ENCODE data around the gene EFNA2.

The EFNA2 gene

DNA sequence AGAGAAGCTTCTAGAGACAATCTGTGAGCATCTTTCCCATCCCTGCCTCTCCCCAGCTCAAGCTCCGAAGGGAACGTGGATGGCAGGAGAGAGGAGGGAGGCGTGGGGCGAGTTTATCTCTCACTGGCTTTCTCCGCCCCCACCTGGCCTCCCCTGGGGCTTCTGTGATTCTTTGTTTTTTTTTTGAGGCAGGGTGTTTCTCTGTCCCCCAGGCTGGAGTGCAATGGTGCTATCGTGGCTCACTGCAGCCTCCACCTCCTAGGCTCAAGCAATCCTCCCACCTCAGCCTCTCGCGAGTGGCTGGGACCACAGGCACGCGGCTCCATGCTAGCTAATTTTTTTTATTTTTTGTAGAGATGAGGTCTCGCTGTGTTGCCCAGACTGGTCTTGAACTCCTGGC lies 23.0 kb downstream of the EFNA2 start:
- no peak for DNase-seq (ENCODE audit: low read depth)
- H3K4me3 ChIP-seq (ENCODE audit: low read depth, low read length): no peak overlapping the region
- TF ChIP-seq, protein P1, sequence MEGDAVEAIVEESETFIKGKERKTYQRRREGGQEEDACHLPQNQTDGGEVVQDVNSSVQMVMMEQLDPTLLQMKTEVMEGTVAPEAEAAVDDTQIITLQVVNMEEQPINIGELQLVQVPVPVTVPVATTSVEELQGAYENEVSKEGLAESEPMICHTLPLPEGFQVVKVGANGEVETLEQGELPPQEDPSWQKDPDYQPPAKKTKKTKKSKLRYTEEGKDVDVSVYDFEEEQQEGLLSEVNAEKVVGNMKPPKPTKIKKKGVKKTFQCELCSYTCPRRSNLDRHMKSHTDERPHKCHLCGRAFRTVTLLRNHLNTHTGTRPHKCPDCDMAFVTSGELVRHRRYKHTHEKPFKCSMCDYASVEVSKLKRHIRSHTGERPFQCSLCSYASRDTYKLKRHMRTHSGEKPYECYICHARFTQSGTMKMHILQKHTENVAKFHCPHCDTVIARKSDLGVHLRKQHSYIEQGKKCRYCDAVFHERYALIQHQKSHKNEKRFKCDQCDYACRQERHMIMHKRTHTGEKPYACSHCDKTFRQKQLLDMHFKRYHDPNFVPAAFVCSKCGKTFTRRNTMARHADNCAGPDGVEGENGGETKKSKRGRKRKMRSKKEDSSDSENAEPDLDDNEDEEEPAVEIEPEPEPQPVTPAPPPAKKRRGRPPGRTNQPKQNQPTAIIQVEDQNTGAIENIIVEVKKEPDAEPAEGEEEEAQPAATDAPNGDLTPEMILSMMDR (conservative IDR thresholded peaks at IDR 0.05; ENCODE audit: low read depth, low read length): no peak

DNA sequence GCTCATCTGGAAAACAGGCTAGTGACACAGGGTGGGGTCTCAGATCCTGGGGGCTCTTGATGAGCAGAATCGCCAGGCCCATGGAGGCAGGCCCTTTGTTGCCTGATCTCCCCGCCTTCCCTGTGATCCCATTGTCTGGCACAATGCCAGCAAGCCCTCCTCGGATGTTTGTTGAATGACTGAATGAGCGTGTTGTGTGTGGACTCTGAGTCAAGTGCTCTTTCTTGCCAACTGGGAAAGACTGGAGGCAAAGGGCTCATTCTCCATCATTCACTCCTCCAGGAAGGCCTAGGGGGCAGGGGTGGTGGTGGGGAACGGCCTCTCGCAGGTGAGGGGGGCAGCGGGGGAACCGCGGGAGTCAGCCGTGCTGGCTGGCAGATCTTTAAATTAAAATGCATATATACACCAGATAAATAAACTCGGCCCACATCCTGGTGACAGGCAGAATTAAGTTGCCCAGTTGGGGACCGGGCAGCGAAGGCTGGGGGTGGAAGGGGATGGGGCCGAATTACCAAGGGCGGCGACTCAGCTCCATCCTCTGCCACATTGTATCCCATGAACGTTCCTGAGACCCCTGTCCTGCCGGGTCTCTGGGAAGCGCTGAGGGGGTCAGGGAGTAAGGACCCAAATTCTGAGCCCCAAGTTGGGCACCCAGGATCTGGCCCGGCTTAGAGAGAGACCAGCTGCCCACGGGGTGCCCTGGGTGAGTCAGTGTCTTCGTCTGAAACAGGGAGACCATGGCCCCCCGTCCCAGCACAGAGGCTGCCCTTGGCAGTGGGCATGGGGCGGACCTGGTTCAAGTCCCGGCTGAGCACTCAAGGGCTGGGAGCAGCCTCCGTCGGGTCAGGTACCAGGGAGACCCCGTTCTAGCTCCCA lies 24.5 kb downstream of the EFNA2 start:
- no peak for DNase-seq (ENCODE audit: low read depth)
- H3K4me3 ChIP-seq (ENCODE audit: low read depth, low read length): no peak overlapping the region
- TF ChIP-seq, protein P1 (conservative IDR thresholded peaks at IDR 0.05; ENCODE audit: low read depth, low read length): no peak

DNA sequence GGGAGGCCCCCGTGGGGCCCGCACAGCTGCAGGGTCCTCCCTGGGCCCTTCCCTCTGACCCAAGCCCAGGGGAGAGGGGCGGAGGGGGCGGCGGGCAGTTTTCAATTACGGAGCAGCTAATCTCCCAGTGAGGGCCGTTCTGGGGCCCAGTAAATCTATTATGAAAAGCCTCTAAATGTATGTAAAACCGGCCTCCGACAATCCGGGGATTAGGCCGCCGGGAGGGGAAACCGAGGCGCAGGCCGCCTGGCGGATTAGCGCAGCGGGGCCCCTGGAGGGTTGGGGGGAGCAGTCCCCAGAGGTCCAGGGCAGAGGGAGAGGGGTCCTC lies 25.1 kb downstream of the EFNA2 start:
- no peak overlapping the region for H3K4me3 ChIP-seq (ENCODE audit: low read depth, low read length)
- TF ChIP-seq, protein P1 (conservative IDR thresholded peaks at IDR 0.05; ENCODE audit: low read depth, low read length): no peak

DNA sequence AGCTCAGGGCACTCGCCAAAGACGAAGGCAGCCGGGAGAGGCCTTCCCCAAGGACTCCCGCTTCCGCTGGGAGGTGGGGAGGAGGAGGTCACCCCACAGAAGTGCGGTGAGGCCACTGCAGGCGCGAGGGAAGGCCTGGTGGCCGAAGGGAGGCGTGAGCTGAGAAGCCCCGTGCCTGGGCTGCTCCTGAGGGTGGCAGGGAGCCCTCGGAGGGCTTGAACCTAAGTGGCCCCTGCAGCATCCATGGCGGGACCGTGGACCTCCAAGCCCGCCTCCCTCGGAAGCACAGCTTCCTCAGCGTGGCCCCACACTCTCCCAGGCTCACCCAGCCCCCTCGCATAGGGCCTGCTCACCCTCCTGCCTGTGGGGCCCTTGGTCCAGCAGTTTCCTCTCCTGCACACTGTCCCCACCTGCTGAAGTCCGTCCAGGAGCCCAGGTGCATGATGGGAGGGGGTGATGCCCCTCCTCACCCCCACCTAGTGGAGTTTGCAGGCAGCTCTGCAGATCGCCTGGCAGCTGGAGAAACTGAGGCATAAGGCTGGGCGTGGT lies 25.9 kb downstream of the EFNA2 start:
- no peak for DNase-seq (ENCODE audit: low read depth)
- TF ChIP-seq, protein P1 (conservative IDR thresholded peaks at IDR 0.05; ENCODE audit: low read depth, low read length): no peak
- H3K4me3 ChIP-seq (ENCODE audit: low read depth, low read length): no peak overlapping the region

More for the DNA sequence above, 25.1 kb downstream of the EFNA2 start:
- no peak for DNase-seq (ENCODE audit: low read depth)

DNA sequence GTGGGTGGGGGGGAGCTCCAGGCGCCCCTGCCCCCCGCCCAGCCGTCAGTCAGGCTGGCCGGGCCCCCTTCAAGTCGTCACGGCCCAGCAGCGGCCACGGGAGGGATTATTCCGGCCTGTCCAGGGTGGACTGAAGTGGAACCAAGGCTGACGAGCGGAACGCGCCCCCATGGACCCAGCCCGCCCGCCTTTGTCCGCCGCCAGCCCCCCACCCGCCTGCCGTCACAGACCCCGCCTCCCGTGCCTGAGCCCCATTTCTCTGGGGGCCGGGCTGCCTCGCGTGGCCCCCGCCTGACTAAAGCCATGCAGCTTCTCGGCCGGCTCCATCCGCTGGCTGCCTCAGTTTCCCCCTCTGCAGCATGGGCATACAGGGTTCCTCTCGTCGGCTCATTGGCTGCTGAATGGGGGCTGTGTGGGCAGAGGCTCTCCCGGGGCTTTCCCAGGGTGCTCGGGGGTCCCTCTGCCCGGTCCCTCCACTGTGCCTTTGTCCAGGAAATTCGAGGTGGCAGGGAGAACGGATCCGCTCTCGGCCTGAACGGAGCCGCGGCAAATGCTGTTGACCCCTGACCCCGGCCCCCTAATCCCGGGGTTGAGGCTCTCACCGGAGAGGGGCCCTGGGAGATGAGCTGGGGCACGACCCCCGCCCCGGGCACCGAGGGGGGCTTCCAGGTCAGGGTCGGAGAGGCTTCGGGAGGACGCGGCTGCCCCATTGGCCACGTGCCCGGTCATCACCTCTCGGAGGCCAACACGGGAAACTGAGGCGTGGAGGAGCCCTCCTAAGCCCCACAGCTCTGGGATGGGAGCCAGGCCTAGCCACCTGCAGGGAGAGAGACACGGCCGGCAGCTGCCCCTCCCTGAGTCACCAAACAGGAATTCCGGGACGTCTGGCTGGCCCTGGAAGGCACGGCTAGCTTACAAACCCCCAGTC lies 27.4 kb downstream of the EFNA2 start:
- peak; percentile 59 for DNase-seq (ENCODE audit: low read depth)
- H3K4me3 ChIP-seq (ENCODE audit: low read depth, low read length): no peak overlapping the region
- TF ChIP-seq, protein P1 (conservative IDR thresholded peaks at IDR 0.05; ENCODE audit: low read depth, low read length): no peak

DNA sequence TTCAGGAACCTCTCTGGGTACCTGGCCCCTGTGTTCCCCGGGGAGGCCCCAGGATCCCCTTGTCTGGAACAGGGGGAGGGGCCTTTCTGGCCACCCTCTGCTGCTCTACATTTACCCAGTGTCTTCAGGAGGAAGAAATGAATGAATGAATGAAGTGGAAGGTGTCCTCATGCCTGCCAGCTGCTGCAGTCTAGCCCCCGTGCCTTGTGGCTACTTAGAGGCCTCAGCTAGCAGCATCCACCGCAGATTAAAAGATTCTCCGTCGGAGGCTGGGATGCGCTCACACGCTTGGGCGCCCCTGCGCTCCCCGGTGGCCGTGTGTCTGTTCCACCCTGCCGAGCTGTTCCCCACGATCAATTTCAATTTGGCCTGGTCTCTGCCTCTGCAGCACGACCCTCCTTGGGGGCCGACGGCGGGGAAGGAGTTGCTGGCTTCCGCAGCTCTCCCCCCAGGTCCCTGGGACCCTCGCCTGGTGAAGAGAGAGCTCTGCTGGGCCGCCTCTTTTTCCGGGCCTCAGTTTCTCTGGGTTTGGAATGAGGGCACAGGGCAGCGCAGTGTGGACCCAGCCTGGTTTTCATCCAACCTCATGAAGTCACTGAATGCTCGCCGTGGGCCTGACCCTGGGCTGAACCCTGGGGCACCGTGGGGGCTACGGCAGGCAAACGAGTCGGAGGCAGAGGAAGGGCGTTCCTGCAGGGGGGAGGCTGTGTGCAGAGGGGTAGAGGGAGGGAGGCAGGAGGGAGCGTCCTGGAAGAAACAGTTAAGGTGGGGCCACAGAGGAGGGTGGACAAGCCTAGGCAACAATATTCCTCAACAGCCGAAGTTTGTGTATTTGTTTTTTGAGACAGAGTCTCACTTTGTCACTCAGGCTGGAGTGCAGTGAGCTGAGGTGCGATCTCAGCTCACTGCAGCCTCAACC lies 28.3 kb downstream of the EFNA2 start:
- no peak for DNase-seq (ENCODE audit: low read depth)
- TF ChIP-seq, protein P1 (conservative IDR thresholded peaks at IDR 0.05; ENCODE audit: low read depth, low read length): no peak
- no peak overlapping the region for H3K4me3 ChIP-seq (ENCODE audit: low read depth, low read length)
